Embryonic facial prominence (tissue), 1 donor: ENCODE data around the gene MLIP.

ENCODE experiments used
- DNase-seq: peaks from one replicate; pipeline ENCODE4 v3.0.0-alpha.2; 2016; ENCODE audit errors: extremely low spot score

The MLIP gene

DNA sequence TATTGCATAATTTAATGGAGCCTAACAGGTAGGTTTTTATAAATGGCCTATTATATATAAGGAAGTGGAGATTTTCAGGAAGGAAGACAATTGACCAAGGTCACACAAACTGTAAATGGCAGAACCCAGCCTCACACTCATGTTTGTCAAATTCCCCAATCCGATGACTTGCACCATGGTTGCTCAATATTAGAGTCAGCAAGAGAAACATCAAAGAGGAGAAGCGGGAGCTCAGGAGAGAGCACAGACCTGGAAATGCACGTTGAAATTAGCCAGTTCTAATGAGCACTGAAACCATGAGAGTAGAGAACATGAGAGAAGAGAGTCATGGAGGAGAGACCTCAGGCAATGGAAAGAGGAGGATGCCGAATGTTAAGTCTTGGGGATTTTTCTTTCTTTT is 13.5 kb upstream of the MLIP start:
- DNase-seq = no peak

DNA sequence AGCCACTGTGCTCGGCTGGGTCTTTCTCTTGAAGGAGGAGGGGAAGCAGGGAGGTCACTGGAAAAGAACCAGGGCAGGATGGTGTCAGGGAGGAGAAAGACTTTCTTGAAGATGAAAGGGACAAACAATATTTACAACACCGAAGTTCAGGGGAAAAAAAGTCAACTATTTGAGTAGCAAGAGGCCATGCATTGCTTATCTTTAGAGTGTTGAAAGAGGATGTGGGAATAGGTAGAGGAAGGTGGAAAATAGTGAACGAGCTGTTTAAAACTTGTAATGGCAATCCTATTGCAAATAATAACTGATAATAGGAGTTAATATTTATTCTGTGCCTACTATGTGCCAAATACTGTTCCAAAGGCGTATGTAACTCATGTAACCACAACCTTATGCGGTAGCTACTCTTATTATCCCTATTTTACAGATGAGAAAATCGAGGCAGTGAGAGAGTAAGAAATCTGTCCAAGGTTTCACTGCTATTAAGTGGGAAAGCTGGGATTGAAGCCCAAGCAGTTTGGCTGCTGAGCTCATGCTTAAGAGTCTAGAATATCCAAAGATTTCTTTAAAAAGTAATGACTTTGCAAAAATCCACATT is 12.7 kb upstream of the MLIP start:
- DNase-seq = no peak

DNA sequence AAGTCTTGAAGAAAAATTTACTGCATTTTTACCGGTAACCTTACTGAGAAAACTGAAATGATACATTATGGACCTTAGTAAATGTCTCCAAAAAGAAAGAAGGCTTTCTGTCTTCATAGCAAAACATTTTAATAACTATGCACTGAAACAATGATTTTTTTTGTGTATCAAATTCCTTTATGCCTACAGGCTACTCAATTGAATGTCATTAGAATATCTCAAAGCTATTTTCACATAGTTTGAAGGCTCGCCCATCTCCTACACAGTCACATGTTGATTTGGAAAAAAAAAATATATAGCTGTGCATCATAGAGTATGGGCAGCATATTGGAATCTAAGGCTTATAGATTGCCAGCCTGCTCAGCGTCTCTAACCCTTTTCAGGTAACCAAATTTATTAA is 12.0 kb upstream of the MLIP start:
- DNase-seq = no peak

DNA sequence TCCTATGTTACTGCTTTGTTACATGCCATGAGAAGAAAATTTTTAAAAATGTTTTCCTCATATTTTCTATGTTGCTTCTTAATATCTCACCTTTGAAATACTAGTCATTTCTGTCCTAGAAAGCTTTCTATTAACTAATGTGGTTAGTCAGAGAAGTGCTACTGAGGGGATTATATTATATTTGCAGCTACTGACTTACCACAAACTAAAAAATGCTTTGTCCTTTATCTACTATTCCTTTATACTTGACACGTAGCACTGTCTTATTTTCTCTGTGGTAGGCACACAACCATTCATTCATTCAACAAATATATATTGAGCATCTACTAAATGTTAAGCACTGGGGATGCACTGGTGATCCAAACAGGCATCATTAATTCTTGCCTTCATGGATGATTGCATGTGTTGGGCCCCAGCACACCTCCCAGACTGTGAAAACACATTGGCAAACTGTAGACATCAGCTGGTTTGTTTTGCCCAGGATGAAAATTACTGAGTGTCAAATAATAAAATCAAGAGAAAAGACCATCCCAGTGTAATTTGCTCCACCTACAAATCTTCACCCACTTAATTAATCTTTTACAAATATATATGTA is 10.7 kb upstream of the MLIP start:
- no peak for DNase-seq

DNA sequence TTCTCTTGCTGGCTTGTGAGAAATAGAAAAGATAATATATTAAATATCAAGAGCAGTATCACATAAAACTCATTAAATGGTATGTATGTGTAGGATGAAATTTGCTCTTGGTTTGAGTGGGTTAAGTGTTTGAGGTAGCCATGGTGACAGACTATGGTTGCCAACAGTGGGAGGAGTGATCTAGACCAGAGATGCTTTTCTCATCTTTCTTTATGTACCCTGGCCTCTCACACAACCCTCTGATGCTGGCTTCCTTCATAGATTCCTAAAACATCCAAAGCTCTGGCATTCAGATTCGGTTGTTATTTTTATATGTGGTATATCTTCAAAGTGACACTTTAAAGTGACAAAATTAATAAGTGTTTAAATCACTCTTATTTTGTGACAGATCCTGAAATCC is 9.0 kb upstream of the MLIP start:
- no peak for DNase-seq

DNA sequence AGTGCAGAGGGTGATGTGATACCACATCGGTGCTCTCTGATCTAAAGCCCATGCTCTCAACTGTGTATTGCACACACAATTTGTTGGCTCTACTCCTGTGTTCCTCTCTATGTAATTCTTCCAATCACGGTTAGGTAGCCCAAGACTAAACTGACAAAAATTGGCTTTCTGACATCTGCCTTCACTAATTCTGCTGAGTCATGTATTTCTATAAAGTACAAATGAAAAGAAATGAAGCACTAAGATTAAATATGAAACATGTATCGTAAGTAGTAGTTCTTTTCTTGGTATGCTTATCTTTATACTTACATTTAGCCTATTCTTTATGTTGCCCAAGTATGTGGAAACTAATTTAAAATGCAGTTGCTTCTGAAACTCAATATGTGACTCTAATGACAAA is 7.7 kb upstream of the MLIP start:
- no peak for DNase-seq

DNA sequence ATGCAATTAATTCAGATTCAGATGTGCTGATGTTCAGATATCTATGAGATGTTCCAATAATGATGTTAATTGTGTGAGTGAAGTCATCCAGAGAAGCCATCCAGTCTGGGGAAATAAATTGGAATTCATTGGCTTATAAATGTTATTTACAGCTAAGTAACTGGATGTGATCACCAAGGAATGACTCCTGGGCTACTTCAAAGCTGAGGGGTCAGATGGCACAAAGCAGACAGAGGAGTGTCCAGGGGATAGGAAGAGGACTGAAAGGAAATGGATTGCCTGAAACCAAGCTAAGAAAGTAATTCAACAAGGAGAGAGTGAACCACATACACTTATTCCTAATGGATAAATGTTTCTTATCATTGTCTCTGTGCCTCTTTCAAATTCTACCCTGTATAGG is 4.5 kb upstream of the MLIP start:
- no peak for DNase-seq

DNA sequence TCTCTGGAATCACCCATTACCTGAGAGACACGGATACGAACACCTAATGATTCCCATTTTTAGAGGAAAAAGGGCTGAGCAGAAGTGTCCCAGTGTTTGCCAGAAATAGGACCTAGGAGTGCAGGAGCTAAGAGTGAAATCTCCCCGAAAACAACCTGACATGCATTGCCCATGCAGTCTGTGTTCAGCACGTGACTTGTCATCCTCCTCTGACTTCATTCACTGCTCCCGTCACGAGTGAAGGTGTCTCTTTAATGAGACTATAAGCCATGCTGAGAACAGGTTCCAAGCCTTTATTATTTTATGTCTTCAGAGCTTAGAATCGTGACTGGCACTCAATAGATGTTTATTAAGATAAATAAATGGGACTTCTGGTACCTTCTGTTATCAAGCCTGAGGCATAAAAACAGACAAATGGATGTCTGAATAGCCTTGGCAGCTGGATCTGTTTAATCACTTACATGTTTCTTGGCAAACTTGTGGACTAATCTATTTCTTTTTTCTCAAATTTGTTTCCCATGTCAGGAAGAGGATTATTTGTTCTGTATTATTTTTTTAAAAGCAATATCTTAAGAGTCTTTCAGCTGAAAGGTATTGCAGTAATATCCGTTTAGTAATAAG is 3.7 kb upstream of the MLIP start:
- DNase-seq = no peak

DNA sequence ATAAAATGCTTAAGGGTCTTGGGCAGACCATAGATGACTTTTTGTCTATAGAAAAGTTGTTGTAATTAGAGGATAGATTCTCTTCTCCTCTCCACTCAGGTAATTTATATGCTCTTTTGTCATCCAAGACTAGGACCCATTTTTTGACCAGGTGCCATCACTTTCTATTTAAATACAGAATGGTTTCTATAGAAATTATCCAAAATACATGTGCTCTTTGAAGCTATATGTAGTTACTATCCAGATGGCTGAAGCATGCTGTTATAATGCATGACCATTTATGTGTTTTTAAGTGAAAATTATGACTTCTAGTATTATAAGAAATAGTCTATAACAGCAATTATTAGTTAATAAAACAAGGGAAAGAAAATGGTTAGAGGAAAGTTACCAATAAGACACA is 3.0 kb upstream of the MLIP start:
- no peak for DNase-seq

DNA sequence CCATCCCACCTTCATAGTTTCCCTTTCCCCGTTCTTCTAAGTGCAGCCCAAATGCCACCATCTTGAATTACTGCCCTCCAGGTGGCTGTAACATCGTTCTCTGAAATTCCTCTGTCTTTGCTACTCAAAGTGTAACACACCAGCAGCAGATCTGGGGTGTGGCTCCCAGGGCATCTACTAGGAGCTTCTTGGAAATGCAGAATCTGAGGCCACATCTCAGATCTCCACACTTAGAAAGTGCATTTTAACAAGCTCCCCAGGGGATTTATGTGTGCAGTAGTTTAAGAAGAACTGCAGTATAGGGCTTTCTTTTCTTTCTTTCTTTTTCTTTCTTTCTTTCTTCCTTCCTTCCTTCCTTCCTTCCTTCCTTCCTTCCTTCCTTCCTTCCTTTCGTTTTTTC is 1.7 kb upstream of the MLIP start:
- no peak for DNase-seq

DNA sequence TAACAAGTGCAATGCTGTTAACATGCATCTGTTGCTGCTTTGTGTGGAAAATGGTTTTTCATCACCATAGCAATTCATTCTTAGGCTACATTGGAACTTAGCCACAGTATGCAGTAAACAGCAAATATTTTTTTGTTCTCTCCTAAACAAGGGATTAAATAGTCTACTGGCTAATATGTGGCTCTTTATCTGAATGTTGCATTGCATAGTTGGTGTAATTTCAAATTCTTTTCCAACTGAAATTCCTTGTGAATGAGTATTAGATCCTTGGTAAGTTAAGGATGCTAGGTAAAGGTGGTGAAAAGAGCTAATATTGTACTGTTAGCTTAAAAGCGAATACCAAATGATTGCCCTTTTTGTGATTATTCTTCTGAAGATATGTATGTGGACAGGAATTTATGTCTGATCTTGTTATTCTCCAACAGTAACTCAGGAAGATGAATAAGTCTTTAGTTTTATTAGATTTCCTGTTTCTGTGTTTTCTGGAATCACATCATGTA is 958 bp downstream of the MLIP start:
- no peak for DNase-seq

DNA sequence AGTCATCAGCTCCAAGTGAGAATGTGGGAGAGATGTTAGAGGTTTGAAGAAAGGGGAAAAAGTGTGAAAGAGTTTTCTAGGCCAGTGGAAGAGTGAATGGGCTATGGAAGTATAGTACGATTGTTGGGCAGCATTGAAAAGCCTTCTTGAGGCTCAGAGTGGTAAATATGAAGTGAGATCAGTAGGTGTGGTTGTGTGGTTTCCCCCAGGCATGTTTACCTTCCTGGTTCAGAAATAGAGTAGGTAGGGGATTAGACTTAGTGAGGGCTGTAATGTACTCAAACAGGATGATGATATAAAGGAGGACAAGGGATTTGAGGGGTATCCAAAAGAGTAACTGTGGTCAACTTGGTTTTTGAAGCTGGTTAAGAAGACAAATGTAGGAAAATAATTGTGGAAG is 3.7 kb downstream of the MLIP start:
- DNase-seq = no peak

DNA sequence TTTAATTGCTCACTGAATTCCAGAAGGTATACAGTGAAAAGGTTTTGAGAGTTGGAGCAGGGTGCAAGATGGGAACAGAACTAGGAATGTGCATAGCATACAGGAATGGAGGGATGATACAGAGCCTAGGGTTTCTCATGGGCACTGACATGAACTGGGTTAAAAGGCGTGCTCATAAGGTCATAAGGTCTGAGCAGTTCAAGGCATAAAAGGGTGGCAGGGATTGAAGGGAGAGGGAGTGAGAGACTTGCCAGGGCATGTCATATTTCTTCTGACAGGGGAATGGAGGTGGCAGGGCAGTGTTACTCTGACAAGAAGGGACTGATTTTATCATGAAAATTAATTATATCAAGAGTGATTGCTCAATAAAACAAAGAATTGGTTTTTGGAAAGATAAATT is 4.7 kb downstream of the MLIP start:
- no peak for DNase-seq

DNA sequence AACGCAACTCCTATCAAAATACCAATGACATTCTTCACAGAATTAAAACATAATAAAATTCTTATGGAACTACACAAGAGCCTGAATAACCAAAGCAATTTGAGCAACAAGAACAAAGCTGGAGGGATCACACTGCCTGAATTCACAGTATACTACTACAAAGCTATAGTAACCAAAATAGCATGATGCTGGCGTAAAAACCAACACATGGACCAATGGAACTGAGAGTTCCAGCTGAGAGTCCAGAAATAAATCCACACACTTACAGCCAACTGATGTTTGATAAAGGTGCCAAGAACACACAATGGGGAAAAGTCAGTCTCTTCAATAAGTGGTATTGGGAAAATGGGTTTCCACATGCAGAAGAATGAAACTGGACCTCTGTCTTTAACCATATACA is 6.9 kb downstream of the MLIP start:
- DNase-seq = no peak

DNA sequence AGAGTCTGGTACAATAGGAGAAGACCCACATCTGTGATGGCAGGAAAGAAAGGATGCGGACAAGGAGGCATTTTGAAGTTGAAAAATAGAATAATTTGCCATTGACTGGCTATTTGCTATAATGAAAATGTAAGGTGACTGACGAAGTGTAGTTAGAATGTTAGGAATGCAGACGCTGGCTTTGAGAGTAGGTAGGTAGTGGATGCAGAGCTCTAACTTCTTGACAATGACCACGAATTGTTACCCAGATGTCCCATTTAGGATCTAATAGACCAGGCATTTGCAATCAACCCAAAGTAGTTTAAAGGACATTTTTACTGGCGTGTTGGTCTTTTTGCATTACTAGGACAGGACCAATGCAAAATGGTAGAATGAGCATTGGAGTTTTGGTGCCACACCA is 14.2 kb downstream of the MLIP start:
- no peak for DNase-seq

DNA sequence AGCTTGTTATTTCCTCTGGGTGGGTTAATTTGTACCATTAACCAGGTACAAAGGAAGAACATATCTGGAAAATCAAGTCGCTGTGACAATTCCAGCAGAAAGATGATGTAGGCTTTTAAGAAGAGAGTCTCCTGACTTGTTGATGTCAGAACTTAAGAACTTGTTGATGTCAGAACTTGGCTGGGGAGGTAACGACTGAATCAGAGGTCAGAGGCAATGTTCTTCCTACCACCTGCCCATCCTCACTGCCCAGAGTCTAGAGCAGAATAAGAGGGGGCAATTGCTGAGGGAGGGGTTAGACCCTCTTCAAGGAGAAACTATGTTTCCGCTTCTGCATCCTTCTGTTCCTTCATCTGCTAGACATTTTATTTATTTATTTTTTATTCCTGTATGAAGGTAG is 18.9 kb downstream of the MLIP start:
- DNase-seq = no peak

DNA sequence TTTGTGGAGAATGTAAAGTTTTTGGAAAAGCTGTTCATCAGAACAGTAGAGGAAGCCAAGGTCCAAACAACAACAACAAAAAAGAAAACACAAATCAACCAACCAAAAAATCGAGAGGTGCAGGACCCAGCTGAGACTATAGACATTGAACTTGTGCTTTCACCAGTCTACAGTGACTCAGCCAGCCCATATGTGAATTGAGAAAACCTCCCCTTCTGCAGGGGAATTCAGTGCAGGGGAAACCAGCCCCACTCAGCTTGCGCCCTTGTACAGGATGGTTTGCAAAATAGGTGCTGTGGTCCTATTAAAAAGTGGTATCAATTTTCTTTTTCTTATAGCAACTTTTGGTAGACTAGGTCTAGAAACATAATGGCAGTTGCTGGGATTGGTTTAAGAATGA is 21.3 kb downstream of the MLIP start:
- DNase-seq = no peak

DNA sequence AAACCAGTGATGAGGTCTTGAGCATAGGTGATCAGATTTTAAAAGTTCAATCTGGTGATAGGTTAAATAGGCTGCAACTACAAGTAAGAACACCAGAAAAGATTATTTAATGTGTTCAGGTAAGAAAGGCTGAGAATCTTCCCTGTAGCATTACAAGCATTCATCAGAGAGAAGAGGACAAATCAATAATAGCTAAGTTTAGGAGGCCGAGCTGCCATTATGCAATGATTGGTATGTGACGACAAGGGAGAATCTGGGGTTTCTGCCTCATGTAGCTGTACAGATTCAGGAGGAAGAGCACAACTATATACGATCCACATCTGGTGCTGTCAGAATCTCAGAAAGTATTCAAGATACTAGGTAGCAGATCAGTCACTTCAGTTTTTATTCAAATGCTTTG is 21.9 kb downstream of the MLIP start:
- no peak for DNase-seq

DNA sequence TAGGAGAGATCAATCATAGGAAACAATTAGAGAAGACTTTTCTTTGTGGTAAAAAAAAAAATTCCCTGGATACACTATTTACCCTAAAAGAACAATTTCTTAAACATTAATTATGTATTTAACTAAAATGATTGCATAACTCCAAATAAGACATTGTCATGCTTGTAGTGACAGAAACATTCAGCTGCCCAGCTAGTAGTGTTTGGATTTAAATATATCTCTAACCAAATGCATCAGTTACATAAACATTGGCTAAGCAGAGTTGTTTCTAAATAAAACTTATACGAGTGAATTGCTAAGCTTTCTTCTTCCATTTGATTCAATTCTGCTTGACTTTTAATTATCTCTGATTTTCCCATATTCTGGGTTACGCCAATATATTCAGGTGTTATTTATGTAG is 23.7 kb downstream of the MLIP start:
- DNase-seq = no peak

DNA sequence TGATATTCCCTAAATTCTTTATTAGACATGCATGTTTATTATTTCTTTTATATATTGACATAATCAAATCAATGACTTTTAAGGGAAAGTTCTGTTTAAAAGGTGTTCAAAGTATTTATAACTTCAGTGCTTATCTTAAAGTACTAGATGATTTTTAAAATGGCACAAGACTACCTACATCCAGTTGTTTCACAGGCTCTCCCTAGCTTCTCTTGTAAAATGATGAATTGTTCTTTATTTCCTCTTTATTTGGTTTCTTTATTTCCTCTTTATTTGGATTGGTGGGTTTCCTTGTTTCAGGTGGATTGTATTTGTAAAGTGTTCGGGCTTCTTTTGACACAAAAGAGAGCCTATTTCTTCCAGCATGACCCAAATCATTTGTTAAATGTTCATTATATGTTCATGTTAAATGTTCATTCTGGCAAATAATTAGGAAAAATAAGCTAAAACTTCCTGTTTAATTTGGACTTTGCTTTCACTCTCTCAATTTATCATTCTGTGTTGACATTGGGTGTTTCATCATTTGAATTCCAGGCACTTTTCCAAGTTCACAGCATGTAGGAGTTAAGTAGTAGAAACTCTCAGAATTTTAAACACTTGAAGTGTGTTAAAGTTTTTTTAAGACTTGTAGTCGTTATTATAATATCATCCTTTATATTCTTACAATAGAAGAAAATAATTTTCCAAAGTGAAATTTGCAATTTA is 24.6 kb downstream of the MLIP start:
- no peak for DNase-seq

DNA sequence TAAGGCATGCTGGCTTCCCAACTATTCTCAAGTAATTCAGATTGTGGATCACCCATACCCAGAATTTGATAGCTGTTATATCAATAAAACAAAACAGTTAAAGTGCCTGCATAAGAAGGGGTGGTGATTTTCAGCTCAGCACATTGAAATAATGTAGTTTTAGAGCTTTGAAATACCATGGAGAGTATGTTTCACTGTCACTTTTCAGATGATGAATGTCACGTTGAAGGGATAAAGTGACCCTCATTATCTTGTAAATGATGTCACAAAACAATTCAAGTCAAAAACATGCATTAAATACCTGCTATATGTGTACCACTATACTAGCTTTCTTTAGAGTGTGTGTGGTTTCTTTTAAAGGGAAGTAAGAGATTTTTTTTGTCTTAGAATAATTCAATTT is 27.6 kb downstream of the MLIP start:
- no peak for DNase-seq

DNA sequence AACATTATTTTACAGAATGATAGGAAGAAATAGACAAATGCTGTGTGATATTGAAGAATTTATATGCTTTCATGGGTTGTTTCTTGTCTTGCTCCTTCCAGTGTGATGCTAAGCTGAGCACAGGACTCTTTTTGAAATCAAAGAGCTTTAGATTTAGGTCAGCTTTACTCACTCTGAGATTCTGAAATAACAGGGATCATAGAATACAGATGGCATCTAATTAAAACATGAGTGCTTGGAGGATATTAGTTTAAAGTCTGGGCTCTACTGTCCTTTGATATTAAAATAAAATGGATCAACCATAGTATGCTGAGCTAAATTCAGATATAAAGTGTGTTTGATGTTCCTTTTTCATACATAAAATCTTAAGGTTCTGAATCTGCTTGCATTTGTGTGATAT is 29.6 kb downstream of the MLIP start:
- no peak for DNase-seq

DNA sequence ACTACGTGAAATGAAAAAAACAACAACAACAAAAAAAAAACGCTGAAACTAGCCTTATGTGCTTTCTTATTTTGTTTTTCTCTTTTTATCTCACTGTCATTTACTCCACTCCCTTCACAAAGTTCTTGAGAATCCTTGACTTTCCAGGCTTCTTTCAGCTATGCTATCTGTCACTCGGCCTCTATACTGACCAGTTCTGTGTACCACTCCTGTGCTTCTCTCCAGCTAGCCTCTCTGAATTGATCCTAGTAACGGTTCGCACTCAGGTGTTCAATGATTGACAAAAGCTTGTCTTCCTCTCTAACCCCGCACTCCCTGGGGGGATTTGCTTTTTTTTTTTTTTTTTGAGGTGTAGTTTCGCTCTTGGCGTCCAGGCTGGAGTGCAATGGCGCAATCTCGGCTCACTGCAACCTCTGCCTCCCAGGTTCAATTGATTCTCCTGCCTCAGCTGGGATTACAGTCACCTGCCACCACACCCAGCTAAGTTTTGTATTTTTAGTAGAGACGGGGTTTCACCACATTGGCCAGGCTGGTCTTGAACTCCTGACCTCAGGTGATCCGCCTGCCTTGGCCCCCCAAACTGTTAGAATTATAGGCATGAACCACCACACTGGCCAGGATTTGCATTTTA is 31.8 kb downstream of the MLIP start:
- no peak for DNase-seq
